Fibroblast of villous mesenchyme (primary cell): ENCODE results near the gene REPIN1. TPM values are rescaled to one million over a fixed set of nuclear protein-coding genes. Genes with fewer than 3 reads are reported as not detected.

ENCODE experiments used
- DNase-seq: peaks from one replicate; pipeline ENCODE4 v3.0.0-alpha.2; 2010; ENCODE audit warnings: low read depth
- H3K4me3 ChIP-seq: 2 replicates; pipeline ENCODE4 v1.5.1; 2011; ENCODE audit warnings: low read depth, mild to moderate bottlenecking, low read length
- total RNA-seq: library from RNA; depleted of rRNA; stranded (reverse); fragments of >200 nt; gene quantifications from 2 replicates; pipeline ENCODE4 v1.2.3, GENCODE V29; 2012
- TF ChIP-seq, protein P1 (sequence below): IDR thresholded peaks from 2 replicates; pipeline ENCODE4 v1.5.1; 2012; ENCODE audit warnings: low read depth, mild to moderate bottlenecking, low read length; ENCODE audit not compliant: insufficient read depth

The REPIN1 gene
- total RNA-seq, 1 donor = 98.4 TPM

DNA sequence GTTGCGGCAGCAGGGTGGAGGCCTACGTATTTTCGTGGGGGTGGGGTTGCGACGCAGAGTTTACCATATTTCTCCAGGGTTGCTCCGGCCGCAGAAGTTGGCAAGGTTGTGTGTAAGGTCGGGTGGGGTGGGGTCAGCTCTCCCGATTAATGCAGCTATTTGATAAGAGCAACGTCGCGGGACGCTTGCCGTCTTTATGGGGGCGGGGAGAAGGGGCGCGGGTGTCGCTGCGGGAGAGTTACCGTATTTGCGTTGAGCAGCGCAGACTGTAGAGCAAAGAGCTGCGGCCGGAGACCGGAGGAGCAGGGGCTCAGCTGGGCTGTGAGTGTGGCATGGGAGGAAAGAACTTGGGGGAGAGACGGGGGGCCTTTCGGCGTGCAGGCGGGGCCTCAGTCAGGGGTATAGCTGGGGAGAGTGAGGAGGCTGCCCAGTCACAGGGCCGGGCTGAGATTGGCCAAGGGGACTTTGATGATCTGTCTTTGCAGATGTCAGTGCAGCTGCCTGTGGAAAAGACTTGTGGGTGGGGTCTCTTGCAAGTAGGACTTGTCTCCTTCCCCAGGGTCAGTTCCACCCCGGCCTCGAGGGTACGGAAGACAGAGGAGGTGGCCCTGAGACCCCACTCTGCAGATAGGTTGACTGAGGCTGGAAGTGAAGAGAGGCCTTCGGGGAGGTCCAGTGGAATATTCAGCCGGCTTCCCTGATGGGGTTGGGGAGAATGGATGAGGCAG, 37.1 kb downstream of the REPIN1 start:
- peak overlapping the region; percentile 76 for H3K4me3 ChIP-seq
- TF ChIP-seq, protein P1, sequence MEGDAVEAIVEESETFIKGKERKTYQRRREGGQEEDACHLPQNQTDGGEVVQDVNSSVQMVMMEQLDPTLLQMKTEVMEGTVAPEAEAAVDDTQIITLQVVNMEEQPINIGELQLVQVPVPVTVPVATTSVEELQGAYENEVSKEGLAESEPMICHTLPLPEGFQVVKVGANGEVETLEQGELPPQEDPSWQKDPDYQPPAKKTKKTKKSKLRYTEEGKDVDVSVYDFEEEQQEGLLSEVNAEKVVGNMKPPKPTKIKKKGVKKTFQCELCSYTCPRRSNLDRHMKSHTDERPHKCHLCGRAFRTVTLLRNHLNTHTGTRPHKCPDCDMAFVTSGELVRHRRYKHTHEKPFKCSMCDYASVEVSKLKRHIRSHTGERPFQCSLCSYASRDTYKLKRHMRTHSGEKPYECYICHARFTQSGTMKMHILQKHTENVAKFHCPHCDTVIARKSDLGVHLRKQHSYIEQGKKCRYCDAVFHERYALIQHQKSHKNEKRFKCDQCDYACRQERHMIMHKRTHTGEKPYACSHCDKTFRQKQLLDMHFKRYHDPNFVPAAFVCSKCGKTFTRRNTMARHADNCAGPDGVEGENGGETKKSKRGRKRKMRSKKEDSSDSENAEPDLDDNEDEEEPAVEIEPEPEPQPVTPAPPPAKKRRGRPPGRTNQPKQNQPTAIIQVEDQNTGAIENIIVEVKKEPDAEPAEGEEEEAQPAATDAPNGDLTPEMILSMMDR = no peak
- DNase-seq = no peak

DNA sequence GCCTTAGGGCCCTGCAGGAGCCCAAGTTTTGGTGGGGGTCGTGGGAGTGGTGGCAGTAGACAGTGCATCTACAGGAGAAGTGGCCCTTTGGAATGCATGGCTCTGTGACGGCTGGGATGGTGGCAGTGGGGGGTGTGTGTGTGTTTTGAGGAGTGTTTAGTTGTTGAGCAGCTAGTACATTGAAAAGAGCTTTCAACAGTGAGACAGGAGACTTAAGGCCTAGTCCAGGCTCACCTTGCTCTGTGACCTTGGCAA, 37.6 kb downstream of the REPIN1 start:
- TF ChIP-seq, protein P1 = no peak
- peak overlapping the region; percentile 76 for H3K4me3 ChIP-seq
- DNase-seq = no peak

DNA sequence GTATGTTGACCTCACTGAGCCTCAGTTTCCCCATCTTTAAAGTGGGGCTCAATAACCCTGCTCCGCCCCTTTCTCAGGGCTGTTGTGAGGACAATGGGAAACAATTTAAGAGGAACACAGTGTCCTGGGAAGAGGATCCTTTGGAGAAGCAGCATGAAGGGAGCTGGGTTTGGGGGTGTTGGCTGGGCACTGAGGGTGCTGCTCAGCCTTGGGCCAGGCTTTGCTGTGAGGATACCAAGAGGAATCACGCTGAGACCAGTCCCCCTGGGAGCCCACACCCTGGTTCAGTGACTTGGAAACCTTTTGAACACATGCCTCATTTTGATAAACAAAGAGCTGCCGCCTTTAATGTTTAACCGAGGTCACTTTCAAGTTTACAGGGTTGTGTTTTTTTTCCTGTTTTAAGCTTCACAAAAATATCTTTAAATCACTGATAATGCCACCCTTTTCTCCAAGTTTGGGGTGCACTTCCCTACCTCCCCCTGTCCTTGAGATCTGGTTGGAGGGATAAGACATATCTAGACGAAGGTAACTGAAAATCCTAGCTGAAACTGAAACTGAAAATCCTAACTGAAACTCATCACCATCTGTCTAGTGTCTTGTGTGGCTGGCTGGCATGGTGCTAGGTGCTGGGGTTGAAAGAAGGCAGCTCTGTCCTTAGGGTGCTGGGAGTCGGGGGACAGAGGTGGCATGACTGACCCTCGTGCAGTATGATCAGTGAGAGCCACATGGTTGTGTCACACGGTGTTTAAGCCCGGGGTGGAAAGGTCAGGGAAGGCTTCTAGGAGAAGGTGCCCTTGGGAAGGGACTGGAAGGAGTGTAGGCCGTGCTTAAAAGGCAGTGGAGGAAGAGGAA, 38.2 kb downstream of the REPIN1 start:
- TF ChIP-seq, protein P1 = no peak
- H3K4me3 ChIP-seq = peak overlapping the region; percentile 76
- peak; percentile 72 for DNase-seq

DNA sequence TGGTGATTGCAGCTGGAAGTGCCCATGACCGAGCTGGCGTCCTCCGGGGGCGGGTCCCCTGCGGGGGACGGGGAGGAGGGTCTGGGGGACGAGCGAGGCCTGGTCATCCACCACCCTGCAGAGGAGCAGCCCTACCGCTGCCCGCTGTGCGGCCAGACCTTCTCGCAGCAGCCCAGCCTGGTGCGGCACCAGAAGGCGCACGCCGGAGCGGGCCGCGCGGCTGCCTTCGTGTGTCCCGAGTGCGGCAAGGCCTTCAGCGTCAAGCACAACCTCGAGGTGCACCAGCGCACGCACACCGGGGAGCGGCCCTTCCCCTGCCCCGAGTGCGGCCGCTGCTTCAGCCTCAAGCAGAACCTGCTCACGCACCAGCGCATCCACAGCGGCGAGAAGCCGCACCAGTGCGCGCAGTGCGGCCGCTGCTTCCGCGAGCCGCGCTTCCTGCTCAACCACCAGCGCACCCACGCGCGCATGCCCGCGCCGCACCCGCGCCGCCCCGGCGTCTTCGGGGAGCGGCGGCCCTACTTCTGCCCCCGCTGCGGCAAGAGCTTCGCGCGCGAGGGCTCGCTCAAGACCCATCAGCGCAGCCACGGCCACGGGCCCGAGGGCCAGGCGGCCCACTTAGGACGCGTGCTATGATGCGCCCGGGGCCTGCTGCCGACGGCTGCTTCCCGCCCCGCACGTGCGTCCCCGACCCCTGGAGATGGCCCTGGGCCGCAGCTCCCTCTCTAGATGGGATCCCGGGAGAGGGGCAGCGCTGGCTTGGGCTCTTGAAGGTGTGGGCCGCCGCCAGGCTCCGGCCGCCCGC, 39.2 kb downstream of the REPIN1 start:
- H3K4me3 ChIP-seq = no peak overlapping the region
- DNase-seq = no peak
- TF ChIP-seq, protein P1 = no peak

DNA sequence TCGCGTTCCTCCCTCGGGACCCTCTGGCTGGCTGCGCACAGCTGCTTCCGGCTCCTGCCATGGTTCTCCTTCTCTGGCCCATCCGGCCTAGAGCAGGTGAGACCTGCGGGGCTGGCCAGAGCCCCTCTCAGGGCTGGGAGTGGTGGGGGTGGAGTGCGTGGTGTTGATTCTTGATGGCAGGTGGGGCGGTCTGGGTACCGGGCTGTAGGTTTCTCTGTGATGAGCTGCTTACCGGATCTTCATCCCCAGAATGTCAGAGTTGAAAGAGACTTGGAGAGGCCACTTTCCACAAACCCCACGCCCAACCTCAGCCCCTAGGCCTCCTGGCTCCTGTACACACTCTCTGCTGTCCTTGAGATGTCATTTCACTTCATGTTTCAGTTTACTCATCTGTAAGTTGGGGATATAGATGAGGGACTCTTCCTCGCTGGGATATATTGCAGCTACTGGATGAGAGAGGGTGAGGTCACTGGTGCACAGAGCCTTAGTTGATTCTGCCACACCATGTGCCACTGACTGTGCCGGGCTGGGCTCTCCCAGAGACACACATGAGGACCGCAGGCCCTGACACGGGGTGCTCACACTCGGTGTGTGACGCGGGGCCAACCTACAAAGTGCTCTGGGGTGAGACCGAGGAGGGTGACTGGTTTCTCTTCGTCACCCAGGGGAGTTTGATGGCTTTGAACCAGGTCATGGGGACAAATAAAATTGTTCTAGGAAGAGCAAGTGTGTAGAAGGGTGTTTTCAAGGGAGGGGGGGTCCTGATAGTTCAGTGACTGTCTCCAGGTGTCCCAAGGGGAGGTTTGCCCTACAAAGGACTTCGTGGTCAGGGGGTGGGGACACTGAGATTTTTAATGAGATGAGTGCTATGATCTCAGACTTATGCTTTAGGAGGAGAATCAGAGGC, 40.0 kb downstream of the REPIN1 start:
- DNase-seq = no peak
- no peak overlapping the region for H3K4me3 ChIP-seq
- TF ChIP-seq, protein P1 = no peak
